ENCODE measurements around the gene FAM3A.
A peak's percentile ranks its signal among the peaks of the same experiment; 100 is the strongest.
"Not testable (repeated sequence)": the region's sequence is repeated elsewhere in the genome, so short reads cannot be mapped to it uniquely, and the experiment has no call there.

The FAM3A gene

DNA sequence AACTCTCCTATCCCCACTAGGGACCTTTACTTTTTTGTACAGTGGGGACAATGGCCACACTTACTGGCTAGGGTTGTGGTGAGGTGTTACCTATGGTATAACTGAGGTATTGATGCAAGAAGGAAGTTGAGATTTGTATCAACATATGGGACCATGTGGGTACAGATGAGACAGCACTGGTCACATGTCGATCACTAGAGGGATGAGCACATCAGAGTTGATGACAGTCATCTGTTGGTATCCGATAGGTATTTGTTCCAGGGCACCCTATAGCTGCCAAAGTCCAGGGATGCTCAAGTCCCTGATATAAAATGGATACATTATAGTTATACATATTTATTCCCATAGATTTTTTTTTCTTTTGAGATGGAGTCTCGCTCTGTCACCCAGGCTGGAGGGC lies 13.0 kb downstream of the FAM3A start:
- no peak for DNase-seq (ENCODE audit: low read depth)

DNA sequence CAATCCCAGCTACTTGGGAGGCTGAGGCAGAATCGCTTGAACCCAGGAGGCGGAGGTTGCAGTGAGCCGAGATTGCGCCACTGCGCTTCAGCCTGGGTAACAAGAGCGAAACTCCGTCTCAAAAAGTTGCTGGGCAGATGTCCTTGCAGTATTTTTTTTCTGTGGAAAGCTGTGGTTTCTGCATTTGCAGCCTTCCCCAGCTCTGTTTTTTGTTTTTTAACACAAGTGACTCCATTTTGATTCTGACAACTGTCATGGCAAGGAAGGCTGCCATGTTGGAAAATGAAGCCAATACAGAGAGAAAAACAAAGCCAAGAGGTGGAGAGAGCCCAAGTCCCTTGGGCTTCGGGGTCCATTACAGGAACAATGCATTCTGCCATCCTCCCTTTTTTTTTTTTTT lies 13.9 kb downstream of the FAM3A start:
- no peak for DNase-seq (ENCODE audit: low read depth)

DNA sequence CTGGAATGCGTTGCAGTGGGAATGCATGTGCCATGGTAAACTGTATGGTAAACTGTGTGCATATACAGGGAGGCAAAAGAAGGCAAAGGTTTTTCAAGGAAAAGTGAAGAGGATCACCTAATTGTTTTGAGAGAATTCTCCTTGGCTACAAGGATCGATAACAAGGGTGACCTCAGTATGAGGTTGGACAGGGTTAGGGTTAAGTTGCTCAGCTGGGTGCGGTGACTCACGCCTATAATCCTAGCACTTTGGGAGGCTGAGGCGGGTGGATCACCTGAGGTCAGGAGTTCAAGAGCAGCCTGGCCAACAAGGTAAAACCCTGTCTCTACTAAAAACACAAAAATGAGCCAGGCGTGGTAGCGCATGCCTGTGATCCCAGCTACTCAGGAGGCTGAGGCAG lies 14.6 kb downstream of the FAM3A start:
- not testable (repeated sequence) for DNase-seq (ENCODE audit: low read depth)

DNA sequence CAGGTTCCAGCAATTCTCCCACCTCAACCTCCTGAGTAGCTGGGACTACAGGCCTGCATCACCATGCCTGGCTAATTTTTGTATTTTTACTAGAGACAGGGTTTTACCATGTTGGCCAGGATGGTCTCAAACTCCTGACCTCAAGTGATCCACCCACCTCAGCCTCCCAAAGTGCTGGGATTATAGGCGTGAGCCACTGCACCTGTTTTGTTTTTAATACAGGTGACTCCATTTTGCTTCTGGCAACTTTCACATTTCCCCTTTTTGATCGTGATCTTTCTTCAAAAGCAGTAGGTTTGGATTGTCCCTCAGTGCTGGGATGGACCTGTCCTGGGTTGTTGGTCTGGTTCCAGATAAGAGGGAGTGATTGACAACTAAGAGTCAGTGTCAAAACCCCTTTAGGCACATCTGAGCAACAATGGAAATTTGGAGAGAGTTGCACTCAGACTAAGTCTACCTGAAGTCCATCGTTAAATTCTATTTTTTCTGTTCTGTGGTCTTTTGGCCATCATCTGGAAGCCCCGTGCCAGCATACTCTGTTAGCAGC lies 19.4 kb downstream of the FAM3A start:
- not testable (repeated sequence) for DNase-seq (ENCODE audit: low read depth)

DNA sequence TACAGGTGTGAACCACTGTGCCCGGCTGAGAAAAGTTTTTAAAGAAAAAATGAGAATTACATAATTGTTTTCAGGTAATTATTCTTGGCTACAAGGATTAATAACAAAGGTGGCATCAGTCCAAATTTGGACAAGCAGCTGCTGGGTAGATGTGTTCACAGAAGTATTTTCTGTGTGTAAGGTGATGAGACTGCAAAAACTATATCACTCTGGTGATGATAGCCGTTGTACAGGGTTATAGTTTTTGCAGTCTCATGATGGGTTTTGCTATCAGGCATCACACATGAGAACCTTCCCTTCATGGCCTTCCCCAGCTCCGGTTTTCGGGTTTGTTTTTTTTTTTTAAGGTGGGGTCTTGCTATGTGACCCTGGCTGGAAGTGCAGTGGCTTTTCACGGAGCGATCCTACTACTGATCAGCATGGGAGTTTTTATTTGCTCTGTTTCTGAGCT lies 20.5 kb downstream of the FAM3A start:
- no peak for DNase-seq (ENCODE audit: low read depth)

DNA sequence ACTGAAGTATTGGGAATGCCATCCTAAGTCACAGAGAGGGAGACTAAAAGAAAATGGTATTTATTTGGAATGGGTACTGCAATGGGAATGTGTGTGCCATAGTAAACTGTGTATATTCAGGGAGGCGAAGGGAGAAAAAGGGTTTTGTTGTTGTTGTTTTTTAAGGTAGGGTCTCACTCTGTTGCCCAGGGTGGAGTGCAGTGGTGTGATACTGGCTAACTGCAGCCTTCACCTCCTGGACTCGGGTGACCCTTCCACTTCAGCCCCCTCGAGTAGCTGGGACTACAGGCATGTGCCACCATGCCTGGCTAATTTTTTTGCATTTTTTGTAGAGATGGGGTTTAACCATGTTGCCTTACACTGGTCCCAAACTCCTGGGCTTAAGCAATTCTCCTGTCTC lies 21.3 kb downstream of the FAM3A start:
- no peak for DNase-seq (ENCODE audit: low read depth)

DNA sequence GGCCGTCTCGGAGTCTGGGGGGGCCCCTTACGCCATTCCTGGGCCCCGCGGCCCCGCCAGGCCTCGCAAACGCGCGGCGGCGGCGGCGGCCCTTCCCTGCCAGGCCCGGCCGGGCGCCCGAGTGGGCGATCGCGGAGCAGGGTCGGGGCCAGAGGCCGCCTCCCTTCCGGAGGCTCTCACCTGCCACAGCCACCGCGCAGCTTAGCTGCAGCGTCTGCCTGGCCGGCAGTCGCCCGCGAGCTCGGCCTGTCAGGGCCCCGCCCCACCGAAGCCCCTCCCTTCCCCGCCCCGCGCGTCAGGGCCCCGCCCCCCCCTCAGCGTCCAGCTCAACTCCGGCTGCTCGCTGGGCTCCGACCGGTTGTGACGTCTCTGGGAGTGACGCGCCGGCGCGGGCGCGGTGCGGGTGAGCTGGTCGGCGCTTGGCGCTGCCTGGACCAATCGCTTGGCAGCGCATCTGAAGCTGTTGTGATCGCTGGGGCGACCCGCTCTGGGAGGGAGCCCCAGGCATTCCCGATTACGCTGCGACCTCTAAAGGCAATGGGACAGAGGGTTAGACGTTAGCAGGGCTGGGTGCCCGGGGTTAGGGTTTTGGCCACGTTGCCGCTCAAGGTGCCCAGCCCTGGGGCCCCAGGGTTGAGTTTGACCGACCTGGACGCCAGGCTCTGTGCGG lies 25.5 kb downstream of the FAM3A start, which contains the start of gene SLC10A3:
TSS of gene SLC10A3 (minus strand) at position 216 of the 670 bp plus-strand sequence. CDS start 1,689 bp downstream, outside the sequence.
- DNase-seq (ENCODE audit: low read depth): peak; percentile 78

DNA sequence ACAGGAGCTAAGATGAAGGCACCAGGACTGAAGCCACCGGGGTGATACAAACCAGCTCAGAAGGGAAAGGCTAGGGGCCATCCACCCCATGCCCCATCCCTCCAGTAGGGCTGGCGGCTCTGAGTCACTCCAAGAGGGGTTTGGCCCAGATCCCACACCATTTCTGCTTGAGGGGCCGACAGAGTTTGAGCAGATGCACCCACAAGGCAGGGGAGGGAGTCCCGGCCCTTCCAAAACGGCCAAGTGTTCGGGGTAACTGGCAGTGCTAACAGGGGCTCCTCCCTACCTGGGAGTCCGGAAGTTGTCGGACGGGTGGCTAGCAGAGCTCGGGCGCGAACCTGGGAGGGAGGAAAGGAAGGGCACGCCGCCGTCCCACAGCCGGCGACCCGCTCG lies 26.0 kb downstream of the FAM3A start:
- peak; percentile 38 for DNase-seq (ENCODE audit: low read depth)

DNA sequence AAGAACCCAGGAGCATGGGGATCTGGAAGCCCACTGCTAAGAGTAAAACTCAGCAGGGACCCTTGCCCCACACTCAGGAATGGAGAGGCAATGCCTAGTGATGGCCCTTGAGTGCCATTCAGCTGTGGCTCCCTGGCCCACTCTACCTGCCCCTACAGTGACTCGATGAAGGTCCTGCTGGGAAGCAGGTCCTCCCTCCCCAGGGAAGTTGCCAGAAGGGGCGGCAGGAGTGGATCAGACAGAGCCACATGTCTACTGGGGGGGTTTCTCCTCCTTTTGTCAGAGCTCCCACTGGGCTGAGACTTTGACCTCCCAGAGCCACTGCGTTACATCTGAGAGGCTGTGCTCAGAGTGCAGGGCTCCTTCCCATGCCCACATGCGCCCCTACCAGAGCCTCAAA lies 26.9 kb downstream of the FAM3A start:
- no peak for DNase-seq (ENCODE audit: low read depth)

DNA sequence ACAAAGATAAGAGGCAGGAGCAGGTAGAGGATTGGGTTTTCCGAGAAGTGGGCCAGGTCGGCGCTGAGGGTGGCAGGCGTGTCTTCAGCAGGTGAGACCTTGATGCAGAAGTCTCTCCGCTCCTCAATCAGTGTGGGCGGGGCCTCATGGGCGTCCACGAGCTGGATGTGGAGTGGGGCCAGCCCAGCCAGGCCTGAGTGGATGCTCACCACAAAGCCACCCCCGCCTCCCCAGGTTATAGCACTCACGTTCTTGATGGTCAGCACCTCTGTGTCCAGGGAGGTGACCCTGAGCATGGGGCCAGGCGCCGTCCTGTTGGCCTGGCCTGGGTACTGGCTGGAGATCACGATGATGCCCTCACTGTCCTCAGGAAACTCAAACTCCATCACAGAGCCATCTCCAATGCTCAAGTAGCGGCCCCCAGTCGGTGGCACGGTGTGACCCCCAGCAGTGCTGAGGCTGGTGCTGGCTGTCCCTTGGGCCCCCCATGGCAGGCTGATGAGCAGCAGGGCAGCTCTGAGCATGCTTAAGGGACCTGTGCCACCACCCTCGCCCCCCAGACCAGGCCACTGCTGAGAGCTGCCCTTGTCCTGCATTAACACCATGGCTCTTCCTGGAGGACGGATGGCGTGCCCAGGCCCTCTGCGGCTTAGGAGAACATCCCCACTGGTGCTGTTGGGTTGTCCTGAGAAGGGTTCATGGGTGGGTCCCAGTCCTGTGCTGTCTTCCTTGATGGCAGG lies 27.5 kb downstream of the FAM3A start:
- DNase-seq (ENCODE audit: low read depth): no peak

DNA sequence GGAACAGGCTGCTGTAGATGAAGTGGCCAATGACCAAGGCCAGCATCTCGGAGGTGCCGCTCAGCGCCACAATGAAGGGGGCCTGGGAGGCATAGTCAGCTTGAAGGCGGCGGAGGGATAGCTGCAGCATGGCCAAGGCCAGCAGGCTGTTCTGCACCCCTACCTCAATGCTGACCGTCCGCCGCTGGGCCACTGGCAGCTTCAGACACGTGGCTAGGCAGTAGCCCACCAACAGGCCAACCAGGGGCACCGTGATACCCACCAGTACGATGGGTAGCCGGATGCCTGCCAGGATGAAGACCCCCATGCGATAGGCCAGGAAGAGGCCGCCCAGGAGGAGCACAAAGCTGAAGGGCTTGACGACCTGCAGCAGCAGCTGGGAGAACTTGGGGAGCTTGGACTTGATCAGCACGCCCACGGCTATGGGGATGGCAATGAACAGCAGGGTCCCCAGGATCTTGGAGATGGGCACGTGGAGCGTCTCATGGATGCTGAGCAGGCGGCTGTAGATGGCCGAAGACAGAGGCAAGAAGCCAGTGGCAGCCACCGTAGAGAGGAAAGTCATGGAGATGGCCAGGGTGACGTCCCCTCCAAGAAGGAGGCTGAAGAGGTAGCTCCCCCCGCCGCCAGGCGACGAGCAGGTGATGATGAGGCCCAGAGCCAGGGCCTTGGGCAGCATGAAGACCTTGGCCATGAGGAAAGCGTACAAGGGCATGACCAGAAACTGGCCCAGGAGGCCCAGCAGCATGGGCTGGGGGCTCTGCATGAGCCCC lies 28.3 kb downstream of the FAM3A start:
- no peak for DNase-seq (ENCODE audit: low read depth)

DNA sequence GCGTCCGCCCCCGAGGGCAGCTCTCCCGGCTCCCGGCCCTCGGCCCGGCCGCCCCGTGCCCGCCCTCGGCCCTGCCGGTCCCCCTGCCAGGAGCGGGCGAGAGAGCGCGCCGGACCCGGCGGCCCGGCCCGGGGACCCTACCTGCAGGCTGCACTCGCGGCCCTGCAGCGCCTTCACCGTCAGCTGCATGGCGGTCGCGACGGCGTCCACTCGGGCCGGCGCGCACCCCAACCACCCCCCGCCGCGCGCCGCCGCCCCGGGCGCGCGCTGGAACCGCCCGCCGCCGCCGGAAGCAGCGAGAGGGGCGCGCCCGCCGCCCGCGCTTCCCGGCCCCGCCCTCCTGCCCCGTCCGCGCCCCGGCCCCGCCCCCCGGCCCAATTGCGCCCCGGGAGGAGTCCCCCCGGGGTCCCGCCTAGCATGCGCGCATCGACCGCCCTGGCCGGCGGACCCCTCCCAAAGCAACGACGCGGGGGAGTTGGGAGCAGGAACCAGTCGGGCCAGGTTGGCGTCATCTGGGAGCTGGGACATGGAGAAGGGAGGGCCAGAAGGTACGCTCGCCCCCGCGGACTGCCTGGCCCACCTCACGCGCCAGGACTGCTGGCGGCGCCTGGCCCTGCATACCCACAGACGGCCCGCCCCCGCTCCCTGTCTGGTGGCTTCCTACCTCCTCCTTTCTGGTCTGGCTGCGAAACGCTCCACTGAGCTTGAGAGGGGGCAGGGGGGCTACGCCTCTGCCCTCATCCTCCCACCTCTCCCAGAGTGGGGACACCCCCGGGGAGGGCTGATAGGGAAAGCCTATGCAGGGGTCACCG lies 29.4 kb downstream of the FAM3A start, which contains the start of gene UBL4A:
TSS of gene UBL4A (minus strand) at position 220 of the 812 bp plus-strand sequence. CDS start at position 189, 31 bp downstream.
- no peak for DNase-seq (ENCODE audit: low read depth)

DNA sequence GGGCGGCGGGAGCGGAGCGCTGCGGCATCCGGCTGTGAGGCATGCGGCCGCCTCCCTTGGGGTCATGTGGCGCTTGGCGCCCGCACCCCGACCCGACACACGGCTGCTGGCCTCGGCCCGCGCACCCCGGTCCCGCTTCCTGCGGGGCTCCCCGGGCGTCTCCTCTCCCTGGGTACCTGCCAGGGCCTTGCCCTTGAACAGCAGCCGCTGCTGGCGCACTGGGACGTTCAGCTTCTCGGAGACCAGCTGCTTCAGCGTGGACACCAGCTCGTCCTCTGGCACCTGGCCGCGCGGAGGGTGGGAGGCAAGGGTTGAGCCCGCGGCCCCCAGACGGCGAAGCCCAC lies 30.0 kb downstream of the FAM3A start:
- no peak for DNase-seq (ENCODE audit: low read depth)

DNA sequence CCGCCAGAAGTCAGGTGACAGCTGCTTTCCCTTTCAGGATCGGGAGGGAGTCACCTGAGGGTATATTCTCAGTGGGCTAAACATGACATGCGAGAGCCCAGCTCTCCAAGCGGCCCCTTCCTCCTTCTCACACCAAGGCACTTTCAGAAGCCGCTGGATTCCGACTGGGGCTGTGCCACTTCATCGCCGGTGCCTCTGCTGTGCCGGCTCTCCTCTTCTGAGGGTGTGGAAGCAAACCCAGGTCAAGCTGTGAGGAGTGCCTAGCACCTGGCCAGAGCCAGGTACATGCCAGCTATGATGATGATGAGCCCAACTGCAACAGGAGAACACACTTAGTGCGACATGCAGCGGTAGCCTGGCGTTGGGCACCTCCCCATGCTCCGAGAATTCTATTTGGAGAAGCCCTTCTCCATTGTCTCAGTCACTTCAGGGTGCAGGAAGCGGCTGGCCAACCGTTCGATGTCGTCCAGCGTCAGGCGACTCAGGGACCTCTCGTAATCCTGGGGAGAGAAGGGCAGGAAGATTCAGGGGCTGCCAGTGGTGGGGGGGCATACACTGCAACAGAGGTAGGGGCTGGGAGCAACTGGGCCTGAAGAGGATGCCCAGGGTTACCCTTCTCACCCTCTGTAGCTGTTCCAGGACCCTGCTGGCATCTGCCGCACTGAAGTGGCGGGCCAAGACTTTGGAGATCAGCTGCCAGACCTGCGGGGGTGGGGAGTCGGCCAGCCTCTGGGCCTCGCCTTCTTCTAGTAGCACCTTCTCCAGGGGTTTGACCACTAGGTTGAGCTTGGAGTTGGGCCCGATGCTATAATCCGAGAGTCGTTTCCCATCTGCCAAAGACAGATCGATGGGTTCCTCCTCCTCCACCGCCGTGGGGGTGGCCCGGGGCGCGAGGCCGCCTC lies 30.6 kb downstream of the FAM3A start:
- no peak for DNase-seq (ENCODE audit: low read depth)

DNA sequence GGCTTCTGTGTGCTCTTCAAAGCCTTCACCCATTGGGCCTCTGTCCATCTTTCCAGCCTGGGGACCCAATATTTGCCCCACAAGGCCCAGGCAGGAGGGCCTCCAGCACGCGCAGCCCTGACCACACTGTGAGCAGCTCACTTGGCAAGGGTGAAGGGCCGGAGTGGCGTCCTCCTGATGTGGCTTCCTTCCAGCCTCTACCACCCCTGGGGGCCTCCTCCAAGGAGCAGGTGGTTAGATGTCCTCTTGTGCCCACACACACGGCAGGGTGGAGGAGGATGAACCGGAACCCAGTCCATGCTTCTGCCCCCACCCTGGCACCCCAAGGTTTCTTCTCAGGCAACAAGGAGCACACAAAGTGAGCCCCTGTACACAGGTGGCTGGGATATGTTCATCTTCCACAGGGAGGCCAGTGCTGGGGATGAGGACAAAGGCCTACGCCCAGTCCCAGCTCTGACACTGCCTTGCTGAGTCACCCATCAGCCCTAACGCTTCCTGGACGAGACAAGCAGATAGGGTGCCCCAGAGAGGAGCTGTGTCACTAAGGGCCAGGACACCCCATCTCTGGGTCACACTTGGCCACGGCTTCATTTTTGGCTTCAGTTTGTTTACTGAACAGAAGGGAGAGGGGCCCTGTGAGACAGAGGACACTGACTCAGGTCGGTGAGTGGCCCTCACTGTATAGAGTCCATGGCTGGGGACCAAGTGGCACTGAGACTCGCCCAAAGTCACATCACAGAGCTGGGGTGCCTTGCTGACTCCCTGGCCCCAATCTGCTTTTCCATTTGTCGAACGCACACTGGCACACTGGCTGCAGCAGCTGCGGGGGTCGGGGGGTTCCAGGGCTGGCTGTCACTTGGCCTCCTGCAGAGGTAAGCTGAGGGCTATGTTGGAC lies 31.5 kb downstream of the FAM3A start:
- DNase-seq (ENCODE audit: low read depth): no peak

DNA sequence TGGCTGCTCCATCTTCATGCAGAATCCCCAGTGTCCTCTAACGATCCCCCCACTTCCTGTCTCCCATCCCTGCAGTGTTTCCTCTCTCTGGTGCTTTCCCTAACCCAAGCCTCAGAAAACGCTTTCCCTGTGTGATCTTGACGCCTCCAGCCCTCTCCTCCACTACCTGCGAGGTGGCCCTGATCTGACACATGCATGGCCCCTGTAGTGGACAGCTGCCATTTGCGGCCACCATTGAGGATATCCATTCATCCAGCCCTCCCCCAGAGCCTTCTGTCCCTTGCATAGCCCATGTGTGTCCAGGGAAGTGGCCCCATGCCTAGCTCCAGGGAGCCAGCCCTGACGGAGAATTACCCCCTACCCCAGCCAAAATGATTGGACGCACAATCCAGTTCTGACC lies 32.7 kb downstream of the FAM3A start:
- no peak for DNase-seq (ENCODE audit: low read depth)

DNA sequence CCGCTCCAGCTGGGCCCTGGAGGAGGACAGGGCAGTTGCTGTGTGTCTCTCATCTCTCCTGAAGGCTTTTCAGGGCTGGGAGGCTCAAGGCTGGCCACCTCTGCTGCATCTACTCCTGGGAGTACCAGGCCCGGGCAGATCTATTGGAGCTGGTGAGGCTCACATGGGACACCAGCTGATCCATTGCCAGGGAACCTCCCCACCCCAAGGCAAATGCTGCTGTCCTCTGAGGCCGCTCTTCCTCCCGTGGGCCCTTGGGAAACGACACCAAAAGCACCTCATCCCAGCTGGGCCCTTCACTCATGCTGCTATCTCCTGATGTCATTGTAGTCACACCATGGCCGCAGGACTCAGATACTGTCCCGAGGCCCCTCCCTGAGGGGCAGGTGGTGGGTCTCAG lies 33.2 kb downstream of the FAM3A start:
- DNase-seq (ENCODE audit: low read depth): no peak

DNA sequence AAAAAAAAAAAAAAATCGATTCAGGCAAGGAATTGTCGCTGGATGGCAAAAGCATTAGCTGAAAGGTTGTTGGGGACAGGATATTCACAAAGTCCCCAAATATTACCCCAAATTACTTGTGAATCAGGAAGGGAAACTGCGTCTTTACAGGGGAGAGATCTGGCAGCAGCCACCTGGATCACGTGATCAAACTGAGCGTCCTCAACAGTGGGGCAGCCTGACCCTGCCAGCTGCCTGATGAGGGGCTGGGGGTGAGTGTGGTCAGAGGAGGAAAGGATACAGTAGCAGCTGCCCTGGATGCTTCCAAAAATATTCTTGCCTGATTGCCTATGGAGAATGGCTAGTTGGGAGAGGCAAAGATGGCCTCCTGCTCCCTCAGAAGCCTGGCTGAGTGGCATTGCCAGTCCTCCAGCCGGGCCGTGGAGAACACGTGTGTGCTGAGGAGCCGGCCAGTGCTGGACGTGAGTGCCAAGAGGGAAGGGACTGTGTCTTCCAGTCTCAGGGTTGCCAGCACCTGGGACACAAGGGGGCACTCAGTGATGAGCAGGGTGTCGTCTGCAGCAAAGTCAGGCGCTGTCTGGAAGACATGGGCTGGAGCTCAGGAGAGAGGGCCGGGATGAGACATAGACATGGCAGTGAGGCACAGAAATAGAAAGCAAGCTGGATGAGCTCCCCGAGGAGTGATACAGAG lies 34.0 kb downstream of the FAM3A start:
- DNase-seq (ENCODE audit: low read depth): no peak

DNA sequence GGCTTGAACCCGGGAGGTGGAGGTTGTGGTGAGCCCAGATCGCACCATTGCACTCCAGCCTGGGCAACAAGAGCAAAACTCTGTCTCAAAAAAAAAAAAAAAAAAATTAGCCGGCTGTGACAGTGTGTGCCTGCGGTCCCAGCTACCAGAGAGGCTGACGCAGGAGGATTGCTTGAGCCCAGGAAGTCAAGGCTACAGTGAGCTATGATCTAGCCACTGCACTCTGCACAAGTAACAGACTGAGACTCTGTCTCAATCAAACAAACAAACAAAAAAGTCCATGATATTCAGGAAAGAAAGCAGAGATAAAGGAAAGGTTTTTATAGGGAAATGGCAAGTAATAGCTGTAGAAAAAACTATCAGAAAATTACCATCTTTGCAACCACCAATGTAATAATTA lies 34.8 kb downstream of the FAM3A start:
- DNase-seq (ENCODE audit: low read depth): no peak

Data from HS-27A (cell line).